SJSA1 (cell line): ENCODE measurements around the gene CIART. TPM values are rescaled to one million over a fixed set of nuclear protein-coding genes. Genes with fewer than 3 reads are reported as not detected.
"Not testable (repeated sequence)": the region's sequence is repeated elsewhere in the genome, so short reads cannot be mapped to it uniquely, and the experiment has no call there.

ENCODE experiments used
- DNase-seq, 2 experiments: peaks; one replicate each; pipeline ENCODE4 v3.0.0-alpha.2; 2015 to 2020; ENCODE audit warnings: low spot score in 2 of 2, low read depth in 1 of 2
- H3K27ac ChIP-seq: fragments of 250-450 bp; sonication (Bioruptor Pico); 2 replicates; pipeline ENCODE4 v1.5.1; 2020; ENCODE audit warnings: mild to moderate bottlenecking, moderate library complexity
- H3K27me3 ChIP-seq: fragments of 250-450 bp; sonication (Bioruptor Pico); replicated peaks from 2 replicates; pipeline ENCODE4 v1.5.1; 2020; ENCODE audit warnings: mild to moderate bottlenecking, moderate library complexity
- H3K36me3 ChIP-seq: fragments of 250-450 bp; sonication (Bioruptor Pico); 2 replicates; pipeline ENCODE4 v1.5.1; 2020; ENCODE audit warnings: mild to moderate bottlenecking
- H3K4me1 ChIP-seq: fragments of 250-450 bp; sonication (Bioruptor Pico); replicated peaks from 2 replicates; pipeline ENCODE4 v1.6.1; 2021; ENCODE audit warnings: mild to moderate bottlenecking
- H3K4me3 ChIP-seq: fragments of 250-450 bp; sonication (Bioruptor Pico); 2 replicates; pipeline ENCODE4 v1.5.1; 2020; ENCODE audit warnings: mild to moderate bottlenecking
- H3K9me3 ChIP-seq: fragments of 250-450 bp; sonication (Bioruptor Pico); replicated peaks from 2 replicates; pipeline ENCODE4 v1.5.1; 2020; ENCODE audit warnings: mild to moderate bottlenecking
- total RNA-seq: library from RNA; depleted of rRNA; stranded (reverse); fragments of >200 nt; shearing (Covaris generic); gene quantifications from 2 replicates; pipeline ENCODE4 v1.2.3, GENCODE V29; 2014; rRNA removed

CIART gene, protein sequence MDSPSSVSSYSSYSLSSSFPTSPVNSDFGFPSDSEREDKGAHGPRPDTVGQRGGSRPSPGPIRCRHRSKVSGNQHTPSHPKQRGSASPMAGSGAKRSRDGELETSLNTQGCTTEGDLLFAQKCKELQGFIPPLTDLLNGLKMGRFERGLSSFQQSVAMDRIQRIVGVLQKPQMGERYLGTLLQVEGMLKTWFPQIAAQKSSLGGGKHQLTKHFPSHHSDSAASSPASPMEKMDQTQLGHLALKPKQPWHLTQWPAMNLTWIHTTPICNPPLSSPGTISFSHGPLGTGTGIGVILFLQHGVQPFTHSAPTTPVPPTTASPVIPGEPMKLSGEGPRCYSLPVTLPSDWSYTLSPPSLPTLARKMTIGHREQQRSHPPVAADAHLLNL
- total RNA-seq: 5.9 and 6.1 TPM in 2 replicates

DNA sequence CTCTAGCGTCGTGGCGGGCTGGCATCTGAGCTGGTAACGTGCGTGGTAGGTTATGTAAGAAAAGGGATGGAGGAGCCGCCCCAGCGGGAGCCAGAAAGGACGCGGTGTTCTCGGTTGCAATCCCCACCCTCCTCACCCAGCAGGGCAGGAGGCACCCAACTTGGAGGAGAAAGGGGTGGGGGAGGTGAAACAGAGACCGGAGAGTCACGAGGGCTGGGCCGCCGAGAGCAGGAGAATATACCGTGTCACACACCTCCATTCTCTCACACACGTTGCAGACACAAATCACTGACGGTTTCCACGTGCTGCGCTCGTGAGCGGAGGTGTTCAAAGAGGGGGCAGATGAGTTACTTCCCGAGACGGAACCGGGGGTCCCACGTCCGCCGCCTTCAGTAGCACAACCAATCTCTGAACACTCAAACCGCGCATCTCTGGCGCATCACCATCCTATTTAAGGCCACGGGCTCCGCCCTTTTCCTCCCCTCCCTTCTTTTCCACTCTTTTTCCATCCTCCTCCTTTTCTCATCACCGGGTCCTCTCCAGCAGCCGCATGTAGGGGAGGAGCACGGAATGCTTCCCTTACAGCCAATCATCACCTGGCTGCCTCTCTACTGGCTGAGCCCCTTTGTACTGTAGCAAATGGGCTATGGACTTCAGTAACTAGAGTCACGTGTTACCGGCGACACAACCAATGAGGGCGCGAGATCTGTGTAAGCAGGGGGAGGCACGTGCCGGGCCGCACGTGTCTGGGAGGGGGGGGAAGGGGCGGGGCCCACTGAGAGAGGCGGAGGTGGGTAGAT is at the start of gene CIART:
Gene CIART (plus strand): TSS at position 797 of the 800 bp plus-strand sequence. CDS start 714 bp downstream, outside the sequence.
- peak; percentile 96 to 97 for DNase-seq
- H3K27me3 ChIP-seq: no peaks in the 10 kb centered on the region

DNA sequence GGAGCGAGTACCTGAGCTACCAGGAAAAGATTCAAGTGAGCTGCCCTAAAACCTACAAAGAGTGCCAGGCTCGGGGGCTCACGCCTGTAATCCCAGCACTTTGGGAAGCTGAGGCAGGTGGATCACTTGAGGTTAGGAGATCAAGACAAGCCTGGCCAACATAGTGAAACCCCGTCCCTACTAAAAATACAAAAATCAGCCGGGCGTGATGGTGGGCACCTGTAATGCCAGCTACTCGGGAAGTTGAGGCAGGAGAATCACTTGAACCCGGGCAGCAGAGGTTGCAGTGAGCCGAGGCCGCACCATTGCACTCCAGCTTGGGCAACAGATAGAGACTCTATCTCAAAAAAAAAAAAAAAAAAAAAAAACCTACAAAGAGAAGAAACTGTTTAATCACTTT is 49.4 kb upstream of the CIART start:
- peaks cover 13% of the 10 kb centered on the region for H3K4me1 ChIP-seq
- not testable (repeated sequence) for H3K4me3 ChIP-seq, H3K27ac ChIP-seq, H3K27me3 ChIP-seq, H3K9me3 ChIP-seq
- peaks cover 48% of the 10 kb centered on the region for H3K36me3 ChIP-seq
- DNase-seq: peak in 1 of 2 experiments; percentile 9

More for the DNA sequence above, at the start of gene CIART:
- peaks cover 12% of the 10 kb centered on the region for H3K36me3 ChIP-seq
- no peaks in the 10 kb centered on the region for H3K9me3 ChIP-seq
- H3K4me1 ChIP-seq: peaks cover 18% of the 10 kb centered on the region
- H3K4me3 ChIP-seq: peak within 1 kb of the TSS; percentile 47
- H3K27ac ChIP-seq: peak within 1 kb of the TSS; percentile 53

DNA sequence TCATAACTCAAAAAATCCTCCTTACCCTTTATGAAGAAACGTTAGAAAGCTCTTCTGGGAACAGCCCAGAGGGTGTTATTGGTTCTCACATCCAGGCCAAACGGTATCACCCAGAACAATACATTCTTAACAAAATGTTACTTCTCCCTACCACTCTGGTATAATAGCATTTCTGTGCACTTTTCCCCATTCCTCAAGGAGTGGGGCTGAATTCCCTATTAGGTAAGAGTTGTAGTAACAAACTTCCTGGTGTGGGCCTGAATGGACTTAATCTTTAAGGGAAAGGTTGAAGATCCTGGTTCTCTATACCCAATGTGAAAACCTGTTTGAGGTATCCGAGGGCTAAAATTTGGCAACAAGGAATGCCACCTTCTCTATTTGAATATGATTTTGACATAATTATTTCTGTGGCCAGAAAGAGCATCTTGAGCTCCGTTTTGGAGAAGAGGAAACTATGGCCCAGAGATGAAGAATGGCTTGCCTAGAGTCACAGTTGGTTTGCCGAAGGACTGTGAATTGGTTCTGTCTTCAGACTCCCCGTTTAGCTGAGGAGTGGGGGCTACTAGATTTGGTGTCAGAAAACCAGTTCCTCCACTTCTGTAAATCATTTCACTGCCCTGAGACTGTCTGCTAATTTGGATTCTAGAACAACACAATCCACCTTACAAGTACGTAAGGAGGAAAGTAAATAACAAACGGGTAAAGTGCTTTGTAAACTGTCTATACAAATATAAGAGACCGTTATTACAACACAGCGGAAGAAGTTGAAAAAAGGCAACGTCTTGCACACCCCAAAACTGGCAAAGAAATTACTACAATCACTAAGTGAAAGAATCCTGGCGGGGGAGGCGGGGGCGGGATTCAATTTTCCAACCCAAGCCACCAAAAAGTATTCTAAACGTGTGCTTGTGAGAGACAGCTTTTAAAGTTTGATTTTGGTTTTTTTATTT is 48.7 kb upstream of the CIART start:
- peak in 1 of 2 experiments; percentile 27 for DNase-seq
- Histone ChIP-seq H3K27me3 (no peaks in the 10 kb centered on the region), H3K4me3 (peak overlapping the region; percentile 90), H3K9me3 (no peaks in the 10 kb centered on the region), H3K27ac (peak overlapping the region; percentile 72), H3K4me1 (peaks cover 13% of the 10 kb centered on the region), H3K36me3 (peaks cover 41% of the 10 kb centered on the region)

DNA sequence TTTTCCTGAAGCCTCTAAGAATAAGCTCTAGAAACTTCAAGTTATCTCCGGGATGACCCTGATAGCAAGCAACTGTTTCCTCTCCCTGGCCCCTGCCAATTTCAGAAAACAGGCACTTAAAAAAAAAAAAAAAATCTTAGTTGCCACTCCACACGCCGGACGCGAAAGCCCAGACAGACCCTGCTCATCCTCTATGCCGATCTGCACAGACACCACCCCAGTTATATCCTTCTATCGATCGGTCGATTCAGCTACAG is 48.1 kb upstream of the CIART start:
- peaks cover 13% of the 10 kb centered on the region for H3K4me1 ChIP-seq
- H3K36me3 ChIP-seq: peaks cover 37% of the 10 kb centered on the region
- no peak for DNase-seq
- H3K9me3 ChIP-seq: no peaks in the 10 kb centered on the region
- no peaks in the 10 kb centered on the region for H3K27me3 ChIP-seq
- H3K4me3 ChIP-seq: peak overlapping the region; percentile 90
- H3K27ac ChIP-seq: peak overlapping the region; percentile 72

DNA sequence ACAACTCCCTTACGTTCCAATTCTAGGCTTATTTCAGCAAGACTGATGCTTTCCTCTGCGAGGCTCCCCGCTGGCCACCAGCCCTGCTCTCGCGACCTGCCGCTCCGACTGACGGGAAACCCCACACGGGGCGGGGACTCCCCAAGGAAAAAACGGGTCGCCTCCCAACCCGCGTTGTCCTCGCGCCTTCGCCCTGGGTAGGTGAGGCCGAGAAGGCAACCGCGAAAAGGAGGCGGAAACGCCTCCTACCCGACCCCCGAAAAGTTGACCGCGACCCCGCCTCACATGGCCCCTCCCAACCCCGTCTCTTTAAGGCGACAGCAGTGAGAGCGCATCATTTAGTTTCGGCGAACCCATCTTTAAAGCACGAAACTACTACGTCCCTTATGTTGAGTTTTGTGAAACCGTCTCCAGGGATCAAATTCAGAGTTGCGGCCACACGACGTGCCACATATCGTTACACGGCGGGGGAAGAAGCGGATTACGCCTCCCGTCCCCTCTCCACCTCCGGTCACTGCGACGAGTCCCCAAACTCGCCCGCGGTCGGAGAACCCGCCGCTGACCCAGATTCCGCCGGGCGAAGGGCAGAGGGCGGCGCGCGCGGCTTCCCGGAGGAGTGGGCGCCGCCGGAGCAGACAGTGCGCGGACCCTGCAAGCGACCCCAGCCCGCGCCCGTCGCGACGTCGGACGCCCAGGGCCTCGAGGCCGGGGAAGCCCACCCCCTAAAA is 47.6 kb upstream of the CIART start:
- H3K36me3 ChIP-seq: peaks cover 32% of the 10 kb centered on the region
- peak overlapping the region; percentile 90 for H3K4me3 ChIP-seq
- H3K27ac ChIP-seq: peak overlapping the region; percentile 72
- H3K27me3 ChIP-seq: no peaks in the 10 kb centered on the region
- DNase-seq: peak; percentile 81 to 82
- H3K9me3 ChIP-seq: no peaks in the 10 kb centered on the region
- H3K4me1 ChIP-seq: peaks cover 13% of the 10 kb centered on the region

DNA sequence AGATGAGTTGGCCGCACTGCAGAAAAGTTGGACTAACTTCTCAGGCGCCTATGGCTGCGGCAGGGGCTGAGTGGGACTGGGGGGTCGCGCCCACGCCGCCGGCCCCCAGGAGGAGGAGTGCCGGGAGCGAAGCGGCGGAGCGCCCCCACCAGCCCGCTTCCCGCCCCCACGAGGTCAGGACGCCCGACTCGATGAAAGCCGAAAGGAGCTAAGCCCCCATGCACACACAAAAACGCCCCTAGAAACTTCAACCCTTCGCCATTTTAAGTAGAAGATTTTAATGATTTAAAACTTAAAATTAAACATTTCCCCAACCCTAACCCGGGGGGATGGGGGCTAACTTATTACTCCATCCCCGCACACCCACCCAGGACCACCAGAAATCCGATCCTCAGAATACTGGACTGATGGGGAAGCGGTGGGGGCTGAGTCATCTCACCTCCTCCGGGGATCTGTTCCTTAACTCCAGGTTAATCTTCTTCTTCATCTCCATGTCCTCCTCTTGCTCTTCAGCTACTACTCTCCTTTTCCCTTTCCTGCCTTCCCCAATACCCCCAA is 47.0 kb upstream of the CIART start:
- Histone ChIP-seq H3K36me3 (peaks cover 26% of the 10 kb centered on the region), H3K4me3 (peak overlapping the region; percentile 90), H3K4me1 (peaks cover 13% of the 10 kb centered on the region), H3K27me3 (no peaks in the 10 kb centered on the region), H3K9me3 (no peaks in the 10 kb centered on the region), H3K27ac (peak overlapping the region; percentile 72)
- peak; percentile 42 to 48 for DNase-seq

DNA sequence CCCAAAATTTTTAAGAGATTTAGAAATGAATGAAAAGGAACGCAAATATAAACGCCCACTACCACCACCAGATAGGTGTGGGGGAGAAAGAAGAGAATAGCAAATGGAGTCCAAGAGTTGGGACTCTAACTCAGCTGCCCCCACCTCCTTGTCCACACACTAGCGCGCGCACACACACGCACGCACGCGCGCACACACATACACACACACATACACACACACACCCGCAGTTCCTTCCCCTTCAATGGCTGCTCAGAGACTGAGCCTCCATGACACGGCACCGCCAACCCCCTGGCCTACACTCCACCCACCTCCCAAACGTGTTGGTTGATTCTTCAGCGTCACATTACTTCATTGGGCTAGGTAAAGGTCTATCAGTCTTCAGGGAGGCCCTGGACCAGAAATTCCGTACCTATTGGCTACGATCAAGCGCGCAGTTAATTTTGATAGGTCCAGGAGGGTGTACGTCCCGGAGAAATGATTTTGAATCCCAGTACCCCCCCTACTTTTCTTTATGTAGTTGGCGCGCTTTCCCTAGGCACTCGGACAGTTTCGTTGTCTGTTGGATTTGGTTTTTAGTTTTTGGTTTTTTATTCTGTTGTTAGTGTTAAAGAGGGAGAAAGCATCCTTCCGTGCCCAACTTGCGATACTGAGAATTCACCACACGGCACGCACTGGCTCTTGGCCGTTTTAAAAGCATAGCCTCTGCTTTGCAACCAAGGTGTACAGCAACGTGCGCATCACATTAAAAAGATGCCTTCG is 46.3 kb upstream of the CIART start, which contains the start of gene ANP32E:
Gene ANP32E (minus strand): TSS at position 261 of the 762 bp plus-strand sequence. CDS start 326 bp downstream, outside the sequence.
- peak within 1 kb of the TSS; percentile 90 for H3K4me3 ChIP-seq
- H3K27me3 ChIP-seq: no peaks in the 10 kb centered on the region
- H3K36me3 ChIP-seq: peaks cover 19% of the 10 kb centered on the region
- DNase-seq: peak; percentile 97 to 98
- H3K9me3 ChIP-seq: no peaks in the 10 kb centered on the region
- peaks cover 13% of the 10 kb centered on the region for H3K4me1 ChIP-seq
- H3K27ac ChIP-seq: peak within 1 kb of the TSS; percentile 81

DNA sequence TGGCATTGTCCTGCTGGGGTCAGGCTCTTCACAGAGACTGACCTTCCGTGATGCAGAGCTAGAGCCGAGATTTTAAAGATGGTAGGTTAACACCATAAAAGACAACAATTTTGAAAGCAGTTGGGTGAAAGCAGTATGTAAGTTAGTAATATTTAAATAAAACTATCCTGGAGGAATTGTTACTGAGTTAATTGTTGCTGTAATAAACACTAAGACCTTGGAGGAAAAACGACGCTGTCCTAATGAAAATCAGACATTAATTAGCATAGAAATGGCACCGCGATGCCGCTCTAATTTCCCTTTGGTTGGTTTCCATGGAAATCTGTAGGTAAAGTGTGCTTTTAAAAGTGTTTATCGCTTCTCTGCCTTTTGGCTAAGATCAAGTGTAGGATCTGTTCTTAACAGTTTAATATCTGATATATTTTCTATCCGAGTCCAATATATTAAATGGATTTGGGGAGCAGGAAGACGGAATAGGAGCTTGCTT is 45.7 kb upstream of the CIART start:
- Histone ChIP-seq H3K27me3 (no peaks in the 10 kb centered on the region), H3K36me3 (peaks cover 15% of the 10 kb centered on the region), H3K9me3 (no peaks in the 10 kb centered on the region), H3K27ac (peak overlapping the region; percentile 81), H3K4me3 (peak overlapping the region; percentile 90), H3K4me1 (peaks cover 13% of the 10 kb centered on the region)
- DNase-seq: peak in 1 of 2 experiments; percentile 4

DNA sequence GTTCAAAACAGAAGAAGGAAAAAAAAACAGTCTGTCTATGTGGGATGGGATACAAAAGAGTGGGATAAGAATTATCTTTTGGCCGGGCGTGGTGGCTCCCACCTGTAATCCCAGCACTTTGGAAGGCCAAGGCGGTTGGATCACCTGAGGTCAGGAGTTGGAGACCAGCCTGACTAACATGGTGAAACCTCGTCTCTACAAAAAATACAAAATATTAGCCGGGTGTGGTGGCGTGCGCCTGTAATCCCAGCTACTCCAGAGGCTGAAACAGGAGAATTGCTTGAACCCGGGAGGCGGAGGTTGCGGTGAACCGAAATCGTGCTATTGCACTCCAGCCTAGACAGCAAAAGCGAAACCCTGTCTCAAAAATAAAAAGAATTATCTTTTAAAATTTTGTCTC is 45.2 kb upstream of the CIART start:
- peaks cover 13% of the 10 kb centered on the region for H3K36me3 ChIP-seq
- H3K4me3 ChIP-seq, H3K27me3 ChIP-seq, H3K9me3 ChIP-seq: not testable (repeated sequence)
- peak overlapping the region; percentile 81; the same call in 1 of the 2 replicates for H3K27ac ChIP-seq
- peaks cover 13% of the 10 kb centered on the region for H3K4me1 ChIP-seq
- peak in 1 of 2 experiments; percentile 11 for DNase-seq

DNA sequence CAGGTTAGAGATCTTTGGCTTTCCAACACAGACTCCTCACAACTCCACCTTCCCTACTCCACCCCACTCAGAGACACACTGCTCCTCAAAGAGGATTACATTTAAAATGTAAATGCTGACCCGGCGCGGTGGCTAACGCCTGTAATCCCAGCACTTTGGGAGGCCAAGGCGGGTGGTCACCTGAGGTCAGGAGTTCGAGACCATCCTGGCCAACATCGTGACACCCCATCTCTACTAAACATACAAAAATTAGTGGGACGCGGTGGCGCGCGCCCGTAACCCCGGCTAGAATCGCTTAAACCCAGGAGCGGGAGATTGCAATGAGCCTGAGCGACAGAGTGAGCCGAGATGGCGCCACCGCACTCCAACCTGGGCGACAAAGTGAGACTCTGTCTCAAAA is 44.6 kb upstream of the CIART start:
- H3K9me3 ChIP-seq: no peaks in the 10 kb centered on the region
- peaks cover 13% of the 10 kb centered on the region for H3K36me3 ChIP-seq
- H3K27me3 ChIP-seq: no peaks in the 10 kb centered on the region
- DNase-seq: peak in 1 of 2 experiments; percentile 15
- H3K4me3 ChIP-seq: no peak overlapping the region
- H3K27ac ChIP-seq: no peak overlapping the region
- peaks cover 13% of the 10 kb centered on the region for H3K4me1 ChIP-seq

DNA sequence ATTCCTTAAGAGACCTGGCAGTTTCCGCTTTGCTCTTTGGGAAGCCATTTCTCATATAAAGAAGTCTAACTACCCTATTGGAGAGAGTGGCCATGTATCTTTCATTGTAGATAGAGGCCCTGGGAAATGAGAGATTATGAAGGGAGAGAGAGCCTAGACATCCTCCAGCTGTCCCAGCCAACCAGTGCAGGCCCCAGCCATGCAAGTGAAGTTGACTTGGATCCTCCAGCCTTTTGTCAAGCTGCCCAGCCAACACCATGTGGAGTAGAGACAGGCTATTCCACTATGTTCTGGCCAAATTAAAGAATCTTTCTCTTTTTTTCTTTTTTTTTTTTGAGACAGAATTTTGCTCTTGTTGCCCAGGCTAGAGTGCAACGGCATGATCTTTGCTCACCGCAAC is 39.4 kb upstream of the CIART start:
- Histone ChIP-seq H3K27me3 (no peaks in the 10 kb centered on the region), H3K4me3 (no peak overlapping the region), H3K4me1 (no peaks in the 10 kb centered on the region), H3K36me3 (no peaks in the 10 kb centered on the region), H3K9me3 (no peaks in the 10 kb centered on the region), H3K27ac (no peak overlapping the region)
- DNase-seq: no peak

DNA sequence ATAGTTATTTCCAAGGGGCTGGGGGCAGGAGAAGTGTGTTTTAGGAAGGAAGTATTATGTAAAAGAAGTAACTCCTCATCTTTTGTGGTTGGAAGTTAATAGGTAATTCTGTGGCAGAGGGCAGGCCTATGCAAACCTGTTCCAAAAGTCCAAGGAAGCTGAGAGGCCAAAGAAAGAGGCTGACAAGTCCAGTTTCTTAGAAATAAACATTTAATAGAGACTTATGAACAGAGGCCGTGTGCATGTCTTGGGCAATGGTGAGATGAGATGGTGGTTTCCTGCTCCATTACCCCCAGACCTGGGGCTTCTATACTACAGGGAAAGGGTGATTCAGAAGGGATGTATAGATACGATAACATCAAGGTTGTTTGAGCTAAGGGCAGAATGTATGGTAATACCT is 32.4 kb upstream of the CIART start:
- Histone ChIP-seq H3K9me3 (no peaks in the 10 kb centered on the region), H3K36me3 (no peaks in the 10 kb centered on the region), H3K4me3 (no peak overlapping the region), H3K4me1 (no peaks in the 10 kb centered on the region), H3K27ac (no peak overlapping the region), H3K27me3 (peaks cover 7% of the 10 kb centered on the region; the same call in 1 of the 2 replicates)
- DNase-seq: no peak
